Calu3 (cell line): ENCODE results near the gene ACOT11. TPM values are rescaled to one million over a fixed set of nuclear protein-coding genes. Genes with fewer than 3 reads are reported as not detected.

Source experiments
- BruUV-seq: library from RNA; stranded (reverse); fragments of 400-500 nt; replicated peaks from 2 replicates; lab custom pipeline; 2021; lab: Mats Ljungman, UMichigan
- CTCF ChIA-PET: fragments of 300-600 bp; sonication (Branson Sonifier 250); formaldehyde crosslinking; loops from one replicate; lab custom pipeline; 2022; ENCODE audit warnings: antibody characterized with exemption; lab: Charles Lee
- DNase-seq: peaks from one replicate; pipeline ENCODE4 v3.0.0; 2022
- H3K27ac Mint-ChIP-seq: one replicate; pipeline ENCODE4 v1.8.0; 2022; ENCODE audit warnings: mixed read lengths; ENCODE audit not compliant: unreplicated experiment
- H3K27me3 Mint-ChIP-seq: one replicate; pipeline ENCODE4 v1.8.0; 2022; ENCODE audit warnings: mixed read lengths; ENCODE audit not compliant: unreplicated experiment
- H3K36me3 Mint-ChIP-seq: one replicate; pipeline ENCODE4 v1.8.0; 2022; ENCODE audit warnings: mild to moderate bottlenecking, moderate library complexity, mixed read lengths; ENCODE audit not compliant: insufficient read depth, unreplicated experiment
- H3K4me1 Mint-ChIP-seq: one replicate; pipeline ENCODE4 v1.8.0; 2022; ENCODE audit warnings: mild to moderate bottlenecking, low read depth, mixed read lengths; ENCODE audit not compliant: unreplicated experiment
- H3K4me3 Mint-ChIP-seq: one replicate; pipeline ENCODE4 v1.8.0; 2022; ENCODE audit warnings: mild to moderate bottlenecking, low read depth, moderate library complexity, mixed read lengths; ENCODE audit not compliant: unreplicated experiment
- H3K9me3 Mint-ChIP-seq: one replicate; pipeline ENCODE4 v1.8.0; 2022; ENCODE audit warnings: low read depth, mixed read lengths; ENCODE audit not compliant: unreplicated experiment
- intact Hi-C: fragments of 100-400 bp; cut with micrococcal nuclease; formaldehyde crosslinking; loops from one replicate; pipeline ENCODE4 v1.10.0; 2022; ENCODE audit not compliant: unreplicated experiment
- total RNA-seq: library from RNA; stranded (reverse); gene quantifications from 2 replicates; pipeline ENCODE4 v1.2.3, GENCODE V29; 2022
- TF ChIP-seq, protein P1 (sequence below): fragments of 200-600 bp; IDR thresholded peaks from one replicate; pipeline ENCODE4 v1.8.0; 2022; ENCODE audit warnings: antibody characterized with exemption; ENCODE audit not compliant: unreplicated experiment

The ACOT11 gene
- total RNA-seq, 1 experiment from 2014 or later, result 10.4 TPM

DNA sequence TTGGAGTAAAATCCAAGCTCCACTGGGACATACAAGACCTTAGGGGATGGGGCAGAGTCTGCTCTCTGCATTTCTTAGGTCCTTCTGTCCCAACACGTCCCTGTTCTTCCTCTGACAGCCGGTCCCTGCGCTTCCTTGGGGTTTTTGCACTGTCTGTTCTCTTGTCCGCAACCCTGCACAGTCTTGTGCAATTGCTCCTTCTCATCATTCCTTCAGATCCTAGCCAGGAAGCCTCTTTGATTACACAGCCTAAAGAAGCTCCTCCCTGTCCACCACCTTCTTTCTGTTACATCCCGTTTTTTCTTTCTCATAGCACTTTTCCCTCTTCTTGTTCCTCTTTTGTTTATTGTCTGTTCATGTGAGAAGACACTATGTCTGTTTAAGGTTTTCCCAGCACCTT, 19.9 kb downstream of the ACOT11 start:
- no peak for DNase-seq
- no peak overlapping the region for H3K4me3 Mint-ChIP-seq
- CTCF ChIA-PET, result interaction anchor here (0.7 kb wide), 1 partner anchor 12 kb away, joined by 13 read pairs; no protein-coding TSS in a partner anchor

DNA sequence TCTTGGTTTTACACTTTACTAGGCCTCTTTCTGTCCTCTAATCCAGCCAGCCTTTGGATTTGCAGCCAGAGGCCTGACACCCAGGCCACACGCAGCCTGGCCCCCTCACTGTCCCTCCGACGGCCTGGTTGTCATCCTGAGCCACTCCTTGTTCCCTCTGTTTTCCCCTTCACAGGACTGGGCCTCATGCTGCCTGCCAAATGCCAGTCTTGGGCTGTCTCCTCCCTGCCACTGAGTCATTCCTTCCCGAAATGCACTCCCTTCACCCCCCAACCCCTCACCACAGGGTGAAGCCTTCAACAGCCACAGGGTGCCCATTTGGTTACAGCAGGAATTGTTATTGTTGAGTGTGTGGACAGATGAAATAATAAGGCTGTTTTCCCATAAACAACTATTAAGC, 21.3 kb downstream of the ACOT11 start:
- no peak overlapping the region for H3K4me3 Mint-ChIP-seq

More for the DNA sequence above, 19.9 kb downstream of the ACOT11 start:
- BruUV-seq, result no TSS peak
- Mint-ChIP-seq H3K4me1 (peaks cover 16% of the 10 kb centered on the region), H3K9me3 (no peaks in the 10 kb centered on the region), H3K36me3 (peaks cover 9% of the 10 kb centered on the region), H3K27me3 (no peaks in the 10 kb centered on the region), H3K27ac (no peak overlapping the region)
- intact Hi-C loops, result no loop called here
- TF ChIP-seq, protein P1, sequence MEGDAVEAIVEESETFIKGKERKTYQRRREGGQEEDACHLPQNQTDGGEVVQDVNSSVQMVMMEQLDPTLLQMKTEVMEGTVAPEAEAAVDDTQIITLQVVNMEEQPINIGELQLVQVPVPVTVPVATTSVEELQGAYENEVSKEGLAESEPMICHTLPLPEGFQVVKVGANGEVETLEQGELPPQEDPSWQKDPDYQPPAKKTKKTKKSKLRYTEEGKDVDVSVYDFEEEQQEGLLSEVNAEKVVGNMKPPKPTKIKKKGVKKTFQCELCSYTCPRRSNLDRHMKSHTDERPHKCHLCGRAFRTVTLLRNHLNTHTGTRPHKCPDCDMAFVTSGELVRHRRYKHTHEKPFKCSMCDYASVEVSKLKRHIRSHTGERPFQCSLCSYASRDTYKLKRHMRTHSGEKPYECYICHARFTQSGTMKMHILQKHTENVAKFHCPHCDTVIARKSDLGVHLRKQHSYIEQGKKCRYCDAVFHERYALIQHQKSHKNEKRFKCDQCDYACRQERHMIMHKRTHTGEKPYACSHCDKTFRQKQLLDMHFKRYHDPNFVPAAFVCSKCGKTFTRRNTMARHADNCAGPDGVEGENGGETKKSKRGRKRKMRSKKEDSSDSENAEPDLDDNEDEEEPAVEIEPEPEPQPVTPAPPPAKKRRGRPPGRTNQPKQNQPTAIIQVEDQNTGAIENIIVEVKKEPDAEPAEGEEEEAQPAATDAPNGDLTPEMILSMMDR, result no peak

DNA sequence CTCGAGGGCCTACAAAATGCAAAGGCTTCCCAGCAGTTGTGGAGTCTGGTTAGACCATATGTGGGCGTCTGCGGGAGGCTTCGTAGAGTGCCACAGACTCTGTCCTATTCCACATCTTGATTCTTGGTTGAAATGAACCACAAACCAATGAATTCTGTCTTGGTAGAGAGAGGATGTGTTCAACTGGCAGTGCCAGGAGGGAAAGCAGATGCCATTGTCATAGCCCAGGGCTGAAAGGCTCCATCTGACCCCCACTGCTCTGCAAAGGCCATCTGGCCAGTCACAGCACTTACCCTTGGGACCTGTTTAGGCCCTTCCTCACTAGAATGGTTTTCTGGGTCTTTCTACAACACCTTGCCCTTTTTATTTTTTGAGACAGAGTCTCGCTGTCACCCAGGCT, 22.1 kb downstream of the ACOT11 start:
- no peak for DNase-seq
- CTCF ChIA-PET, result no interaction called here
- no peaks in the 10 kb centered on the region for H3K9me3 Mint-ChIP-seq
- no peak overlapping the region for H3K27ac Mint-ChIP-seq
- peaks cover 3% of the 10 kb centered on the region for H3K36me3 Mint-ChIP-seq
- no peak overlapping the region for H3K4me3 Mint-ChIP-seq
- no peaks in the 10 kb centered on the region for H3K27me3 Mint-ChIP-seq
- TF ChIP-seq, protein P1, result no peak
- H3K4me1 Mint-ChIP-seq, result peaks cover 6% of the 10 kb centered on the region
- BruUV-seq, result no TSS peak
- intact Hi-C loops, result no loop called here

More for the DNA sequence above, 21.3 kb downstream of the ACOT11 start:
- Mint-ChIP-seq H3K27me3 (no peaks in the 10 kb centered on the region), H3K4me1 (peaks cover 14% of the 10 kb centered on the region), H3K9me3 (no peaks in the 10 kb centered on the region), H3K36me3 (peaks cover 8% of the 10 kb centered on the region), H3K27ac (no peak overlapping the region)
- intact Hi-C loops, result no loop called here
- CTCF ChIA-PET, result no interaction called here
- no TSS peak for BruUV-seq
- TF ChIP-seq, protein P1, result no peak
- no peak for DNase-seq

DNA sequence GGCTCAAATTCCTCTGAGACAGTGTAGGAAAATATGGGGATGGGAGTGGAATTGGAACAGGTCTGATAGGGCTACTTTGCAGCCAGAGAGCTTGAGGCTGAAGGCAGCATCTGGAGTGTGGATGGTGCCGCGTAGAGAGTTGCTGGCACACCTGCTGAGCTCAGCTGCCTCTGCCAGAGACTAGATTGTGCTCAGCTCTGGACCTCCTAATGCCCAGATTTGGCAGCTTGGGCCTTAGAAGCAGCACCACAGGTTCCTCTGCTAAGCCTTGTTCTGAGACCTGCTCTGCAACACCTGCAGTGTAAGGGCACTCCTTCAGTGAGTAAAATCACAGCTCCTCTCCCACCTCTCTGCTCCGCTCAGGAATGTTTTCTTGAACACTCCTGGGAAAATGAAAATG, 23.3 kb downstream of the ACOT11 start:
- H3K27me3 Mint-ChIP-seq, result no peaks in the 10 kb centered on the region
- CTCF ChIA-PET, result no interaction called here
- TF ChIP-seq, protein P1, result no peak
- no peaks in the 10 kb centered on the region for H3K9me3 Mint-ChIP-seq
- DNase-seq, result no peak
- no TSS peak for BruUV-seq
- H3K4me3 Mint-ChIP-seq, result no peak overlapping the region
- intact Hi-C loops, result no loop called here
- peaks cover 5% of the 10 kb centered on the region for H3K4me1 Mint-ChIP-seq
- H3K27ac Mint-ChIP-seq, result no peak overlapping the region
- peaks cover 3% of the 10 kb centered on the region for H3K36me3 Mint-ChIP-seq
